Keratinocyte (primary cell): ENCODE results near the gene ZC3H13. TPM values are rescaled to one million over a fixed set of nuclear protein-coding genes. Genes with fewer than 3 reads are reported as not detected.

Source experiments
- DNase-seq: peaks from one replicate; pipeline ENCODE4 v3.0.0-alpha.2; 2011; ENCODE audit warnings: low read depth, missing footprints, low spot score
- FAIRE-seq: peaks from 2 replicates; lab custom pipeline; 2011; peaks lifted over from hg19 to GRCh38; lab: Jason Lieb, UNC
- H2AFZ ChIP-seq: 2 replicates; pipeline ENCODE4 v1.6.0; 2012; ENCODE audit warnings: low read length, control low read depth, inconsistent platforms; ENCODE audit not compliant: control insufficient read depth
- H3K27ac ChIP-seq: 2 replicates; pipeline ENCODE4 v1.5.1; 2011; ENCODE audit warnings: low read length; ENCODE audit not compliant: control insufficient read depth, insufficient read depth
- H3K27me3 ChIP-seq: 3 replicates; pipeline ENCODE4 v1.6.0; 2011; ENCODE audit warnings: low read length; ENCODE audit not compliant: control insufficient read depth, insufficient read depth; ENCODE audit errors: extremely low read depth
- H3K36me3 ChIP-seq, 2 experiments: 2 replicates in 1 of 2; 3 replicates in 1 of 2; pipeline ENCODE4 v1.5.1; 2011; ENCODE audit warnings: low read length in 2 of 2, mild to moderate bottlenecking in 1 of 2; ENCODE audit not compliant: control insufficient read depth in 2 of 2, insufficient read depth in 2 of 2; ENCODE audit errors: extremely low read depth in 1 of 2
- H3K4me1 ChIP-seq: 3 replicates; pipeline ENCODE4 v1.5.1; 2011; ENCODE audit warnings: low read length; ENCODE audit not compliant: control insufficient read depth, insufficient read depth; ENCODE audit errors: extremely low read depth
- H3K4me2 ChIP-seq: 3 replicates; pipeline ENCODE4 v1.6.0; 2011; ENCODE audit warnings: low read depth, low read length; ENCODE audit not compliant: control insufficient read depth, insufficient read depth; ENCODE audit errors: extremely low read depth
- H3K4me3 ChIP-seq, 3 experiments: fragments of 200-600 bp in 1 of 3; sonication (generic) in 1 of 3; 2 replicates in 2 of 3; 3 replicates in 1 of 3; pipeline ENCODE4 v1.5.1; 2011 to 2016; ENCODE audit warnings: low read length in 3 of 3, mild to moderate bottlenecking in 3 of 3, control low read depth in 2 of 3, inconsistent platforms in 1 of 3, low read depth in 1 of 3, mixed read lengths in 1 of 3, mixed run types in 1 of 3, moderate library complexity in 1 of 3; ENCODE audit not compliant: control insufficient read depth in 2 of 3, insufficient read depth in 2 of 3; ENCODE audit errors: extremely low read depth in 1 of 3
- H3K79me2 ChIP-seq: 2 replicates; pipeline ENCODE4 v1.6.0; 2012; ENCODE audit warnings: low read length; ENCODE audit not compliant: control insufficient read depth, insufficient read depth
- H3K9ac ChIP-seq: 3 replicates; pipeline ENCODE4 v1.6.0; 2011; ENCODE audit warnings: low read length; ENCODE audit not compliant: control insufficient read depth, insufficient read depth; ENCODE audit errors: extremely low read depth
- H3K9me1 ChIP-seq: 3 replicates; pipeline ENCODE4 v1.6.0; 2011; ENCODE audit warnings: low read length; ENCODE audit not compliant: control insufficient read depth, insufficient read depth; ENCODE audit errors: extremely low read depth
- H3K9me3 ChIP-seq: 2 replicates; pipeline ENCODE4 v1.5.1; 2012; ENCODE audit warnings: low read depth, low read length; ENCODE audit not compliant: control insufficient read depth
- H4K20me1 ChIP-seq: 3 replicates; pipeline ENCODE4 v1.6.0; 2011; ENCODE audit warnings: low read length; ENCODE audit not compliant: control insufficient read depth, insufficient read depth; ENCODE audit errors: extremely low read depth
- CTCF ChIP-seq, 3 experiments: IDR thresholded peaks in 1 of 3; conservative IDR thresholded peaks in 1 of 3; optimal IDR thresholded peaks in 1 of 3; 2 replicates in 2 of 3; 3 replicates in 1 of 3; pipeline versions ENCODE3 to v1.5.1; 2011; ENCODE audit warnings: low read length in 3 of 3, mild to moderate bottlenecking in 3 of 3, moderate library complexity in 2 of 3, control low read depth in 1 of 3, inconsistent platforms in 1 of 3; ENCODE audit not compliant: insufficient read depth in 2 of 3; ENCODE audit errors: extremely low read depth in 1 of 3
- EZH2 ChIP-seq: IDR thresholded peaks from one replicate; pipeline ENCODE4 v1.6.1; 2012; ENCODE audit warnings: inconsistent platforms, mild to moderate bottlenecking, low read length, moderate library complexity
- dilution Hi-C: fragments of 300-500 bp; cut with MboI; formaldehyde crosslinking; loops from one replicate; pipeline ENCODE4 v1.7.0; 2020; ENCODE audit warnings: low sequenced_read_pairs; ENCODE audit not compliant: extremely low pct_ligation_motif_present
- polyA plus RNA-seq, 5 experiments: library from polyadenylated mRNA; depleted of rRNA in 3 of 5; stranded (reverse) in 3 of 5; stranded (forward) in 1 of 5; unstranded in 1 of 5; fragments of >200 nt; gene quantifications; 1 replicate in 1 of 5; 2 replicates in 3 of 5; 3 replicates in 1 of 5; pipeline versions ENCODE4 v1.2.1 to v1.2.3, GENCODE V29; 2011 to 2012; ENCODE audit warnings: missing spikeins in 2 of 5, low read depth in 1 of 5, low replicate concordance in 1 of 5

Gene ZC3H13
- polyA plus RNA-seq, 1 donor (not counting 4 experiments of a cell fraction or from before 2014, with no cell fraction given): 10.6 TPM

- Histone ChIP-seq H3K9me3 (no peaks in the 10 kb centered on the region), H3K4me1 (no peaks in the 10 kb centered on the region), H3K4me2 (no peak overlapping the region), H3K9me1 (no peaks in the 10 kb centered on the region), H3K27ac (no peak overlapping the region), H3K9ac (no peak overlapping the region), H4K20me1 (no peaks in the 10 kb centered on the region), H3K4me3 (no peak overlapping the region), H3K27me3 (no peaks in the 10 kb centered on the region), H3K79me2 (no peaks in the 10 kb centered on the region), H2AFZ (no peak overlapping the region), H3K36me3 (no peaks in the 10 kb centered on the region)
- TF ChIP-seq CTCF (optimal IDR thresholded peaks at IDR 0.05 in 1 of 3, IDR thresholded peaks at IDR 0.05 in 1 of 3, conservative IDR thresholded peaks at IDR 0.05 in 1 of 3; ENCODE audit: extremely low read depth in 1 of 3, insufficient read depth in 2 of 3, low read length in 3 of 3) (no peak), EZH2 (no peak)
- DNase-seq: no peak
- no peak for FAIRE-seq
- dilution Hi-C loops: no loop called here
These were observed 34.9 kb upstream of the ZC3H13 start for GRCh38 chr13:46087481-46087880.

DNA sequence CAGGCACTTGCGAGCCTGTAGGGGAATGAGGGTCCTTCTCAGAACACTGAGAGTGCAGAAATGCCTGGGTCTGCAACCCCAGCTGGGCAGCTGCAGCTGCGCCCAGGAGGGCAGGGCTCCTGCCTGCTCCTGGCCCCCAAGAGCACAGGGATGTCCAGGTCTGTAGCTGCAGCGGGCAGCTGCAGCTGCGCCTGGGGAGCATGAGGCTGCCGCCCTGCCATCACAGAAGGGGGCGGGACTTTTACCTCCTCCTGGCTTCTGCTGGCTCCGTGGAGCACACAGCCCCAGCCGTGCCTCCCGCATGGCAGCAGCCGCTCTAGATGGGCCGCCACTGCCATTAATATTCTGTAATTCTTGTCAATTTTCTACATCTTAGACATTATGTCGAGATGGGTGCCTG is 34.4 kb upstream of the ZC3H13 start:
- H3K4me1 ChIP-seq: no peaks in the 10 kb centered on the region
- no peak overlapping the region for H3K4me3 ChIP-seq
- H3K4me2 ChIP-seq: no peak overlapping the region
- H4K20me1 ChIP-seq: no peaks in the 10 kb centered on the region
- dilution Hi-C loops: no loop called here
- no peak overlapping the region for H2AFZ ChIP-seq
- no peak for FAIRE-seq
- H3K36me3 ChIP-seq: no peaks in the 10 kb centered on the region
- H3K9me1 ChIP-seq: no peaks in the 10 kb centered on the region
- H3K79me2 ChIP-seq: no peaks in the 10 kb centered on the region
- H3K27me3 ChIP-seq: no peaks in the 10 kb centered on the region
- DNase-seq: no peak
- no peak overlapping the region for H3K27ac ChIP-seq
- TF ChIP-seq EZH2: no peak
- no peak for TF ChIP-seq CTCF (optimal IDR thresholded peaks at IDR 0.05 in 1 of 3, IDR thresholded peaks at IDR 0.05 in 1 of 3, conservative IDR thresholded peaks at IDR 0.05 in 1 of 3; ENCODE audit: extremely low read depth in 1 of 3, insufficient read depth in 2 of 3, low read length in 3 of 3)
- H3K9me3 ChIP-seq: no peaks in the 10 kb centered on the region
- H3K9ac ChIP-seq: no peak overlapping the region
